GM21360 (cell line): ENCODE data around the gene LACRT.
A peak's percentile ranks its signal among the peaks of the same experiment; 100 is the strongest.

Source experiments
- ATAC-seq: cut with Tn5 transposase; IDR thresholded peaks from one replicate; pipeline ENCODE4 v1.9.1; 2021; ENCODE audit warnings: mild to moderate bottlenecking, moderate library complexity; ENCODE audit not compliant: unreplicated experiment

LACRT gene

GRCh38 chr12:54603173-54603814 is 31.4 kb downstream of the LACRT start:
- ATAC-seq, result peak; percentile 92

GRCh38 chr12:54602661-54603060 is 32.0 kb downstream of the LACRT start:
- no peak for ATAC-seq

DNA sequence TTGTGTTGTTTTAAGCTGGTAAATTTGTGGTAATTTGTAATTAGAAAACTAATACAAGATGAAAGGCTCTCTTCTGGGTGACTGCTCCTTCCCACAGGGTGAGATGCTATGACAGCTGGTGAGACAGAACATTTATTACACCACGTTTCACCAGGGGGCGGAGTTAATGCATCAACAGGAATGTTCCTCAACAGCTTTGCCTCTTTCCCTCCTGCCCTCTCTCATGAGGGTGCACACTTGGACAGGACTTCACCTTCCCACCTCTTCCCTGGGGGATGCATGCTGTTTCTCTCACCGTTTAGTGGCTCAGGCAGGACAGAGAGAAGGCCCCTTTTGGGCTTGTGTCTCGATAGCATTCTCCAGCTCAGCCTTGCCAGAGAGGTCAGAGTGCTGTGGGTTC is 32.9 kb downstream of the LACRT start:
- no peak for ATAC-seq

DNA sequence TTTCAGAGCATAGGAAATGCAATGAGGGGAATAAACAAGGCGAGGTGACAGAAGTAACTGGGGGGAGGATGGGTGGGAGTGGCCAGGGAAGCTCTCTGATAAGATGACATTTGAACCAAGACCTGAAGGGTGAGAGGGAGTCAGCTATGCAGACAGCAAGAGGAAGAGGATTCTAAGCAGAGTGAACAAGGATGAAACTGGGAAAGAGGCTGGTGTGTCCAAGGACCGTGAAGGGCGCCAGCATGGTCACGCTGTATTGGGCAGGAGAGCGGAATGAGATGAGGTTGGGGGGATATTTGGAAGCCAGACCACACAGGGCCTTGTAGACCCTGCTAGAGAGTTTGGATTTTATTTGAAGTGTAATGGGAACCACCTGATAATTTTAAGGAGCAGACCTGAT is 35.7 kb downstream of the LACRT start:
- ATAC-seq, result no peak

DNA sequence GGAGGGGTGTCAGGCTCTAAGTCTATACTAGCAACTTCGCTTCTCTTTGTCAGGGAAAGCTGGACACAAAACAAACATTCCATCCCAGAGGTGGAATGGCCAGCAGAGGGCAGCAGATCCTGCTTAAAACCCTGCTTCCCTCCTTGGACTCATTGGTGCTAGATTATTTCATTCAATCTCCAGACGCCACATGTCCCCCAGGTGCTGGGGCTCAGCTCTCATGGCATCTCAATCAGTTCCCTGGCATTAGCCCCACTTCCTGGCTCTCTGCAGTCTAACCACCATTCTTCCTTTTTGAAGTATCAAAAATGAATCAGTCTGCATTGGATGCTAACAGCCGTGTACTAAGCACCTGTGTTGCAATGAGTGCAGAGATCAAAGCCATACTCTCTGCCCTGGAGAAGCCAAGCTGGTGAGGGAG is 38.2 kb downstream of the LACRT start:
- no peak for ATAC-seq

DNA sequence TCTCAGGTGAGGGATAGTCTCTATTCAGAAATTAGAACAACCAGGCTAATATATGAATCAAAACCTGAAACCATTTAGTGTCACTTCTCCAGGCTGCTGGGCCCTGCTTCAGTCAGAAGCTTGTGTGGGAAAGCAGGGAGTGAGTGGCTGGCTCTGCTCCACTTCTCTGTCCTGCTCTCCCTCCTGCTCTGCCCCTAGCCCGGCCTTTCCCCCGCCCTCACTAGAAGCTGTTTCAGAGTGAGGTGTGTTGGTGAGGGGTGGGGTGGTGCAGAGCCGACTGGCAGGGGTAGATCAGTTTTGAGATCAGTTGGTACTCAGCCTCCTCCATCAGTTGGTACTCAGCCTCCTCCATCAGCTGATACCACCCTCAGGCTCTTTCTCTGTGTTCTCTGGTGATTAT is 39.2 kb downstream of the LACRT start:
- no peak for ATAC-seq

GRCh38 chr12:54593725-54594124 is 41.0 kb downstream of the LACRT start:
- ATAC-seq, result no peak

DNA sequence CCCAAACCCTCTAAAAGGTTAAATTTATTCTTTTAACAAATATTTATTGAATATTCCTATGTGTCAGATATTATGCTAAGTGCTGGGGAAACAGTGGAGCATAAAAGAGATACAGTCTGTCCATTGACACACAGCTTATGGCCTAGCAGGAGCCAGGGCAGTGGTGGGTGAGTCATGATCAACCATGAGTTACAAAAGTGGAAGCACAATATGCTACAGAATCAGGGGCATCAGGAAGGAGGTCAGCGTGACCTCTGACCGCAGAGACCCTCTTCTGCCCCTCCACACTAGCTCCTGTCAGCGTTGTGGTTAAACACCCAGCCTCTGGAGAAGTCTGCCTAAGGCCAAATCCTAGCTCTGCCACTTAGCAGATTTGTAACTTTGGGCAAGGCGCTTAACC is 41.6 kb downstream of the LACRT start:
- no peak for ATAC-seq

DNA sequence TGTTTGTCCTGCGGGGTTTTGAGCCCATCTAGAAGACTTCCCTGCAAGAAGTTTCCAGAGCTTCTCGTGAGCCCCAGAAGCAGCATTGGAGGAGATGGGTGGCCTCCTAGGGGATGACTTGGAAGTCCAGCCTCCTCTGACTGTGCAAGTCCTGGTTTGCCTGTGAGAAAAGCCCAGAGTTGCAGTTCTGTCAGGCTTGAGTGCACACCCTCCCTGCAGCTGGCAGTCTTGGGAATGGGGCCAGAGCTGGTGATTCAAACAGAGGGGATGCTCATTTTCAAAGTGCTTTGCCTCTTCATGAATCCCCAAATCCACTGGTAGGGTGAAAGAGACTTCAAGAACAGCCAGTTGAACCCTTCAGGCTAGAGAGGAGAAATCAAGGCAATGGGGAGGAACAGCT is 42.4 kb downstream of the LACRT start:
- no peak for ATAC-seq

DNA sequence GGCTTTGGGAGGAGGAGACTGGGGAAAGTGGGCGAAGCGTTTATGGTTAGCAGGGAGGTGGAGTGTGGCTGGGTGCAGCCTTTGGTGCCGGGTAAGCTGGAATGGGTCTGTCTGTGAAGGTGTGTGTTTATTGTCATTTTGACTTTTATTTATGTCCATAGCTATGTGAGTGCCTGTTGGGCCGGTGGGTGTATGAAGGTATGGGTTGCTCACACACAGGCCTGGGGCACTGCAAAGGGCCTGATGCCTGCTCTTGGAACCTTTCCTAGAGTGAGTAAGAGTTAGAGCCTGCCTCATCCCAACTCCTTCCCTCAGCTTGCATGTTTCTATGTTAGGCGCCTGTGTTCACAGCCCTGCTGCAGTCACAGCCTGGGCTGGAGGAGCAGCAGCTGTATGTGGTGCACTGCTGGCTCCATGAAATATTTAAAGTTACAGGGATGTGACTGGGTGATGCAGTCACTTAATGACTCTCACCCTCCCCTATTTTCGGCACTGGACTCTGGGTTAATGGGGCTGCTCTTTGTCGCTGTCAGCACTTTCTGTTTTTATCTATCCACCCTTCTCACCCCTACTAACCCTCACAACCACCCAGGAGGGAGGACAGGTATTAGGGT is 43.6 kb downstream of the LACRT start:
- ATAC-seq, result no peak

GRCh38 chr12:54589964-54590363 is 44.7 kb downstream of the LACRT start:
- ATAC-seq, result no peak

- no peak for ATAC-seq
Observed at GRCh38 chr12:54588890-54589267, 45.8 kb downstream of the LACRT start.

DNA sequence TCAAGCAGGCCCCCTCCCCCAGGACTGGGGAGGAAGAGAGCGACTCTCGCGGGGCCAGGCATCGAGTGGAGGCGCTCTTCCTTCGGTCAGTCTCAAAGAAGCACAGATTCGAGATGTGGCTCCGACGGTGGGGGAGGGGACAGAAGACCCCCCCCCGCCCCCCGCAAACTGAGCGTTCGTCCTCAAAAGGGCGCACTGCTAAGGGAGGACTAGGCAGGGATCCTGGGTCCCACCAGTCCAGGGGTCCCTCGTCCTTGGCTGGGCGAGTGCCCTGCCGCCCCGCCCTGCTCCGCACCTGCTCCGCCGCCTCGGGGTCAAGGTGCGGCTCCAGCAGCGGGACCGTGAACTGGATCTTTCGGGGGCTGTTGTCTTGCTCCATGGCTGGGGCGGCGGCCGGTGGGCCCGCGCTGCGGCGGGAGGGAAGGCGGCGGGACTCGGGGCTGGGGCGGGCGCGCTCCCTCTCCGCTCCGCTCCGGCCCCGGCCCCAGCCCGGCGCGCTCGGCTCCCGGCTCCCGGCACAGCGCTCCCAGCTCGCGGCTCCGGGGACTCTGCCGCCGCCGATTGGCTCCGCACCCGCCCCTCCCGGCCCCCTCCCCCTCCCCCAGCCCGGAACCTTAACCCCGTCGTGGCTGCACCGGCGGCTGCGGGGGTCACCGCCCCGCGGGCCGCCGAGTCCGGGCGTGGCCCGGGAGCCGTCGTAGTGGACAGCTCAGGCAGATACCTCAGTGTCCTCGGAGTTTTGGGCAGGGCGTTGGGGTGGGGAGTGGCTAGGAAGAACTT is 46.4 kb downstream of the LACRT start, which contains the start of gene PPP1R1A:
Gene PPP1R1A, minus strand, starts transcription at position 550 of the 780 bp plus-strand sequence. Its CDS starts 171 bp downstream, at position 379.
- no peak for ATAC-seq

DNA sequence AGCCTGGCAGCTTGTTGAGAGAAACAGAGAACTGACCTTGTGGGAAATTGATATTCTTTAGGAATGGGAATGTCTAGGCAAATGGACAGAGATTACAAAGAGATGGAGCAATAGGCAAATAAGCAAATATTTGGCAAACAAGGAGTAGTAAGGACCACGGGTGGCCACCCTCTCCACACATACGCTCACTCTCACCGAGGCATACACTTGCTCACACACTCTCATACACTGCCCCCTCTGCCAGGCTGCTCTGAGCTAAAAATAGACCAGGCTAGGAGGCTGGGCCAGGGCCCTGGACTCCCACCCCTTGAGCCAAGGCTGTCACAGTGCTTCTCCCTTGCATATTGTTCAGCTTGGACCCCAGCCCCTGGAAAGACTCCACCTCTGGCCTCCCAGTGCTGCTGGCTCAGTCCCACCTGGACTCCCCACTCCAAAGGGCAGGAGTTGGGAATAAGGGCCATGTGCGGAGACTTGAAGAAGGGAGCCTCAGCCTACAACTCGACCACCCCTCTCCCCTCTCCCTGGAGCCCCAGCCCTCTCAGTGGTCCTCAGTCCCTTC is 47.3 kb downstream of the LACRT start:
- ATAC-seq, result no peak

GRCh38 chr12:54586620-54587019 is 48.1 kb downstream of the LACRT start:
- ATAC-seq, result no peak

- no peak for ATAC-seq
Observed at GRCh38 chr12:54585243-54585642, 49.5 kb downstream of the LACRT start.

DNA sequence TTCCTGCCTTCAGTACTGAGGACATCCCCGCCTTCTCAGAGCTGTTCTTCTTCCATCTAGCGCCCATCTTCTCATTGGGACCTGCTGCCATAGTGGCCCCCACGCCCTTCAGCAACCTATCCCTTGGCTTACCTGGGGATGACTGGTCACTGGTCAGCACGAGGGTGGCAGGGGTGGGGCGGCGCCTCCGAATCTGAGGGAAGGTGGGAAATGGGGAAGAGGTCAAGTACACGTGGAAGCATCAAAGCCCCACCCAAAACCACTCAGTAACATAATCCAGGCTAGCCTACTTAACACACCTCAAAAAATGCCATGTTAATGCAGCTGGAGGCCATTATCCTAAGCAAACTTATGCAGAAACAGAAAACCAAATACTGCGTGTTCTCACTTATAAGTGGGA is 50.6 kb downstream of the LACRT start:
- ATAC-seq, result no peak

DNA sequence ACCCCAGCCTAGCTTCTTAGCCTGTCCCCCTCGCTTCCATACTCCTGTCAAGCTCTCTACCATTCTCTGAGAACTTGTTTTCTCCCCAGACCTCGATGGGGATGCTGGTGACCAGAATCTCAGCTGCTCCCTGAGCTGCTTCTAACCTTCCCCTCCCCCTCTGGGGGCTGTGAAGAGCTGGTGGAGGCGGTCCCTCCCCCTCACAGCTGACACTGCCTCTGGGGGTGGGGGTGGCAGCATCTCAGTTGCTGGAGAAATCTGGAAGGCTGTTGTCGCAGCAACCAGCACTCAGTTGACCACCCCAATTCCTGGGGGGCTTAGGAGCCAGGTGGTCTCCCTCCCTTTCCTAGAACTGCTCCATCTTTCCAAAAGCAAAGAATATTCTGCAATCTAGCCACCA is 51.0 kb downstream of the LACRT start:
- ATAC-seq, result no peak

DNA sequence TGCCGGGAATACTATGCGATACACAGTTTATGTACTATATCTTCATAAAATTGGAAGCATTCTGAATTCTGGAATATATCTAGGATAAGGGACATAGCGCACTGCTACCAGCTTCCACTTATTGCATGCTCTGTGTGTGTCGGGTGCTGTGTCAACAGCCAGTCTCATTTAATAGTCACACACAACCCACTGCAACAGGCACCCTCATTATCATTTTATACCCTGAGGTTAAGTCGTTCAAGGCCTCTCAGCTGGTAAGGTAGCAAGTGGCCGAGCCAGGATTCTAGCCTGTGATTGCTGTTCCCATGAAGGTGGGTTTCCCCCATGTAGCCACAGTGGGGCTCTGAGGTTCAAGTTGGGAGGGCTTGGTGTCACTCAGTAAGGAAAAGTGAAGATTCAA is 53.3 kb downstream of the LACRT start:
- no peak for ATAC-seq
